Measurements from ENCODE around the gene REEP3.

DNA sequence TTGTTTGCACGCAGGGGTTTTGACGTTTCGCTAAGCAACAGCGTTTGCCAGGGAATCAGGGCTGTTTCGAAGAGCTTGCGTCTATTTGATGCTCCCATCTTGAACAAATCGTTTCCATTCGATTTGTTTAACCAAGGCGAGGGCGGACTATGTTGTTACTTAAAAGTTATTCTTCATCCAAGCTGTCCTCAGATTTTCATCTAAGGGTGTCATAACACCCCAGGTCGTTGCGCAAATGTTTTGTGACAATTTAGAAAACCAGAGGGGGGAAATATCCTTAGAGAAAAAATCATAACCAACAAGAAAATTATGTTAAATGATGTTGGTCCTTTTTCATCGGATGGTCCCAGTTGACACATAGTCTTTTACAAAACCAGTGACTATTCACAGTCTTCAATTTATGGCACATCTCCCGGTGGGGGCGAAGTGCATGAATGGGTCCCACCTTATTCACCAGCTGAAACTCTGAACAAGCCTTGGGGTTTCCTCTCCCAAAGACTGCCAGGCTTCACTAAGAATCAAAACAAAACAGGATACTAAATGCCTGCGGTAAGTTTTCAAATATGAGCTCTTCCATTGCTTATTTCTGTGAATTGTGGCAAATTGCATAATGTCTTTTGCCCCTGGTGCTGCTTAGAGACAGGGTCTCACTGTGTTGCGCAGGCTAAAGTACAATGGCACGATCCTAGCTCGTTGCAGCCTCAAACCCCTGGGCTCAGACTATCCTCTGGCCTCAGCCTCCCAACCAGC lies 109.9 kb downstream of the REEP3 start:
- TF ChIP-seq, protein P1, sequence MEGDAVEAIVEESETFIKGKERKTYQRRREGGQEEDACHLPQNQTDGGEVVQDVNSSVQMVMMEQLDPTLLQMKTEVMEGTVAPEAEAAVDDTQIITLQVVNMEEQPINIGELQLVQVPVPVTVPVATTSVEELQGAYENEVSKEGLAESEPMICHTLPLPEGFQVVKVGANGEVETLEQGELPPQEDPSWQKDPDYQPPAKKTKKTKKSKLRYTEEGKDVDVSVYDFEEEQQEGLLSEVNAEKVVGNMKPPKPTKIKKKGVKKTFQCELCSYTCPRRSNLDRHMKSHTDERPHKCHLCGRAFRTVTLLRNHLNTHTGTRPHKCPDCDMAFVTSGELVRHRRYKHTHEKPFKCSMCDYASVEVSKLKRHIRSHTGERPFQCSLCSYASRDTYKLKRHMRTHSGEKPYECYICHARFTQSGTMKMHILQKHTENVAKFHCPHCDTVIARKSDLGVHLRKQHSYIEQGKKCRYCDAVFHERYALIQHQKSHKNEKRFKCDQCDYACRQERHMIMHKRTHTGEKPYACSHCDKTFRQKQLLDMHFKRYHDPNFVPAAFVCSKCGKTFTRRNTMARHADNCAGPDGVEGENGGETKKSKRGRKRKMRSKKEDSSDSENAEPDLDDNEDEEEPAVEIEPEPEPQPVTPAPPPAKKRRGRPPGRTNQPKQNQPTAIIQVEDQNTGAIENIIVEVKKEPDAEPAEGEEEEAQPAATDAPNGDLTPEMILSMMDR (IDR thresholded peaks at IDR 0.05) = no peak
- no peak for TF ChIP-seq TCF7L2 (IDR thresholded peaks at IDR 0.05; ENCODE audit: low read depth, low read length)
- TF ChIP-seq, protein P2, sequence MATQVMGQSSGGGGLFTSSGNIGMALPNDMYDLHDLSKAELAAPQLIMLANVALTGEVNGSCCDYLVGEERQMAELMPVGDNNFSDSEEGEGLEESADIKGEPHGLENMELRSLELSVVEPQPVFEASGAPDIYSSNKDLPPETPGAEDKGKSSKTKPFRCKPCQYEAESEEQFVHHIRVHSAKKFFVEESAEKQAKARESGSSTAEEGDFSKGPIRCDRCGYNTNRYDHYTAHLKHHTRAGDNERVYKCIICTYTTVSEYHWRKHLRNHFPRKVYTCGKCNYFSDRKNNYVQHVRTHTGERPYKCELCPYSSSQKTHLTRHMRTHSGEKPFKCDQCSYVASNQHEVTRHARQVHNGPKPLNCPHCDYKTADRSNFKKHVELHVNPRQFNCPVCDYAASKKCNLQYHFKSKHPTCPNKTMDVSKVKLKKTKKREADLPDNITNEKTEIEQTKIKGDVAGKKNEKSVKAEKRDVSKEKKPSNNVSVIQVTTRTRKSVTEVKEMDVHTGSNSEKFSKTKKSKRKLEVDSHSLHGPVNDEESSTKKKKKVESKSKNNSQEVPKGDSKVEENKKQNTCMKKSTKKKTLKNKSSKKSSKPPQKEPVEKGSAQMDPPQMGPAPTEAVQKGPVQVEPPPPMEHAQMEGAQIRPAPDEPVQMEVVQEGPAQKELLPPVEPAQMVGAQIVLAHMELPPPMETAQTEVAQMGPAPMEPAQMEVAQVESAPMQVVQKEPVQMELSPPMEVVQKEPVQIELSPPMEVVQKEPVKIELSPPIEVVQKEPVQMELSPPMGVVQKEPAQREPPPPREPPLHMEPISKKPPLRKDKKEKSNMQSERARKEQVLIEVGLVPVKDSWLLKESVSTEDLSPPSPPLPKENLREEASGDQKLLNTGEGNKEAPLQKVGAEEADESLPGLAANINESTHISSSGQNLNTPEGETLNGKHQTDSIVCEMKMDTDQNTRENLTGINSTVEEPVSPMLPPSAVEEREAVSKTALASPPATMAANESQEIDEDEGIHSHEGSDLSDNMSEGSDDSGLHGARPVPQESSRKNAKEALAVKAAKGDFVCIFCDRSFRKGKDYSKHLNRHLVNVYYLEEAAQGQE (IDR thresholded peaks at IDR 0.05; ENCODE audit: insufficient read depth in 1 of 2, low read depth in 2 of 2, low read length in 1 of 2) = no peak; a peak in 1 of 4 replicates
